ENCODE measurements around the gene SLC23A2. TPM values are rescaled to one million over a fixed set of nuclear protein-coding genes. Genes with fewer than 3 reads are reported as not detected.
"Not testable (repeated sequence)": the region's sequence is repeated elsewhere in the genome, so short reads cannot be mapped to it uniquely, and the experiment has no call there.

SLC23A2 gene
- total RNA-seq, 2 donors from 2014 or later, result 4.6 to 5.1 TPM

- no peak for DNase-seq
- Histone ChIP-seq H3K4me1 (no peaks in the 10 kb centered on the region), H3K27ac (no peak overlapping the region), H3K36me3 (no peaks in the 10 kb centered on the region), H3K4me3 (no peak overlapping the region), H3K9me3 (no peaks in the 10 kb centered on the region), H3K27me3 (no peaks in the 10 kb centered on the region), H3K9ac (ENCODE audit: low read depth in 2 of 2, low read length in 2 of 2) (no peak overlapping the region)
- intact Hi-C loops (cut with DNase I), result no loop called here
- TF ChIP-seq CTCF (IDR thresholded peaks at IDR 0.05), result no peak
Measured at GRCh38 chr20:4854561-4854901, 146.8 kb downstream of the SLC23A2 start.

GRCh38 chr20:4853757-4854560, 147.4 kb downstream of the SLC23A2 start:
- no peak for DNase-seq
- TF ChIP-seq CTCF (IDR thresholded peaks at IDR 0.05), result no peak
- H3K27ac ChIP-seq, result no peak overlapping the region
- H3K27me3 ChIP-seq, result no peaks in the 10 kb centered on the region
- no peak overlapping the region for H3K9ac ChIP-seq (ENCODE audit: low read depth in 2 of 2, low read length in 2 of 2)
- H3K36me3 ChIP-seq, result no peaks in the 10 kb centered on the region
- no peaks in the 10 kb centered on the region for H3K9me3 ChIP-seq
- intact Hi-C loops (cut with DNase I), result no loop called here
- H3K4me1 ChIP-seq, result no peaks in the 10 kb centered on the region
- no peak overlapping the region for H3K4me3 ChIP-seq

DNA sequence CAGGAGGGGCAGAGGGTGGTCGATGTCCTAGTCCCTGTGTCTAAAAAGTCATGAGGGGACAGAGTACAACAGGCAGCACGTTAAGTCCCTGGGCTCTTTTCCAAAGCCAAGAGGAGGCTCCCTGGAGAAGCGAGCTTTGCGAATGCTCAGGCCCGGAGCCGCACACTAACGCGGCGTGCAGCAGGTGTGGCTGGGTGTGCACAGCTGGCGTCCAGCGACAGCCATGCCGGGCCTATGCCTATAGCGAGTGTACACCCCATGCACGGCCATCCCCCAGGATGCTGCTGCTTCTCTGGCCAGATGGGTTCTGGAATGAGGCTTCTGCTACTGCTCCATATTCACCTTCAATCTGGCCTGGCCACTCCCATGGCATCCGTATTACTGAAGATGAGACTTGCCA, 148.3 kb downstream of the SLC23A2 start:
- Histone ChIP-seq H3K9me3 (no peaks in the 10 kb centered on the region), H3K9ac (ENCODE audit: low read depth in 2 of 2, low read length in 2 of 2) (no peak overlapping the region), H3K4me1 (no peaks in the 10 kb centered on the region), H3K36me3 (no peaks in the 10 kb centered on the region), H3K4me3 (no peak overlapping the region), H3K27ac (no peak overlapping the region), H3K27me3 (no peaks in the 10 kb centered on the region)
- intact Hi-C loops (cut with DNase I), result no loop called here
- DNase-seq, result no peak
- TF ChIP-seq CTCF (IDR thresholded peaks at IDR 0.05), result no peak

DNA sequence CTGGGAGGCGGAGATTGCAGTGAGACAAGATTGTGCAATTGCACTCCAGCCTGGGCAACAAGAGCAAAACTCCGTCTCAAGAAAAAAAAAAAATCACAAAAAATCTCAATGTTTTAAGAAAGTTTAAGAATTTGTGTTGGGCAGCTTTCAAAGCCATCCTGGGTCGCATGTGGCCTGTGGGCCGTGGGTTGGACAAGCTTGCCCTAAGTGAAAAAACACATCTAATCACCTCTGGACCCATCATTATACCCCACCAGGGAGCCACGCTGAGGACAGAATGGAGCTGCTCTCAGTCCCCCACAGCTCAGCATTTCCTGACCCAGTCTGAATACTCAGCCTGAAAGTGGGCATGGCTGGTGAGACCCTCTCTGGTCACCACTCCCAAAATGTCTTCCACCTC, 150.3 kb downstream of the SLC23A2 start:
- H3K9me3 ChIP-seq, result no peaks in the 10 kb centered on the region
- no peak for TF ChIP-seq CTCF (IDR thresholded peaks at IDR 0.05)
- no peak overlapping the region for H3K4me3 ChIP-seq
- no peak overlapping the region for H3K27ac ChIP-seq
- no peak for DNase-seq
- no peaks in the 10 kb centered on the region for H3K36me3 ChIP-seq
- intact Hi-C loops (cut with DNase I), result no loop called here
- H3K4me1 ChIP-seq, result no peaks in the 10 kb centered on the region
- H3K27me3 ChIP-seq, result no peaks in the 10 kb centered on the region
- no peak overlapping the region for H3K9ac ChIP-seq (ENCODE audit: low read depth in 2 of 2, low read length in 2 of 2)

- H3K9me3 ChIP-seq; H3K4me3 ChIP-seq; H3K27ac ChIP-seq; H3K9ac ChIP-seq (ENCODE audit: low read depth in 2 of 2, low read length in 2 of 2); intact Hi-C loops (cut with DNase I); H3K27me3 ChIP-seq; H3K36me3 ChIP-seq; DNase-seq; H3K4me1 ChIP-seq: not testable (repeated sequence)
Measured at GRCh38 chr20:4848829-4849228, 152.5 kb downstream of the SLC23A2 start.

GRCh38 chr20:4848041-4848440, 153.3 kb downstream of the SLC23A2 start:
- intact Hi-C loops (cut with DNase I), result no loop called here
- Histone ChIP-seq H3K27me3 (no peaks in the 10 kb centered on the region), H3K4me1 (no peaks in the 10 kb centered on the region), H3K9ac (ENCODE audit: low read depth in 2 of 2, low read length in 2 of 2) (no peak overlapping the region), H3K9me3 (no peaks in the 10 kb centered on the region), H3K4me3 (no peak overlapping the region), H3K36me3 (no peaks in the 10 kb centered on the region), H3K27ac (no peak overlapping the region)
- TF ChIP-seq CTCF (IDR thresholded peaks at IDR 0.05), result no peak
- no peak for DNase-seq

Data from colonic mucosa (tissue), 4 donors.